ENCODE measurements around the gene FCN1.

Gene FCN1

DNA sequence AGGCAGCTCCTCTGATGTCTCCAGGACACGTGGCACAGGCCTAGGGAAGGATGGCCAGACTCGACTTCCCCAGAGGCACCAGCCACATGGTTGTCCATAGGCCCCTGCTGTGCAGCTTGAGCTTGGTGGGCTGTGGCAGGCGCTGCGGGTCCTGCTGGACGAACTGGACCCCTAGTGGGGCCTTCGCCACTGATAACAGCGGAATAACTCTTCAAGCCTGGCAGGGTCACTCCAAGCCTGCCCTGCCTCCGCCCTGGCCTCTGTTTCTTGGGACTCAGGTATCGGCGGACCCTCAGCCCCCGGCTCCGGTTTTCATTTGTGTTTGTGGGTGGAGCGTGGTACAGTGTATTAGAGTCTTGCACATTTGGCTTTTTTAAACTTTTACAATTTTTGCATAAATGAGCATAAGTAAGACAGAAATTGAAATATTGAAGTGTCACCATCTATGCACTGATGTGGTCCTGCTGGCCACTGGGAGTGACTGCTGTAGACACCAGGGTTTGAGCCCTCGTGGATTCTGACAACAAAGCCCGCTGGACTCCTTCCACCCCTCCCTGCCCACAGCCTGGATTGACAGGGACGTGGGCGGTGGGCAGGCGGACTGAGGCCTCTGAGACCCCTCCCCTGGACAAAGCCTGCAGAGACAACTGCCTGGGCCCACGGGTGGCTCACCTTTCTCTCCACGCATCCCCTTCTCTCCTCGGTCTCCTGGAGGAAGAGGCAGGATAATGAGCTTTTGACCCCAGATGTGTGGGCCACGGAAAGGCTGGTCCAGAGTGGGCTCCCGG, 3.8 kb downstream of the FCN1 start:
- no peak for DNase-seq (ENCODE audit: low read depth)

DNA sequence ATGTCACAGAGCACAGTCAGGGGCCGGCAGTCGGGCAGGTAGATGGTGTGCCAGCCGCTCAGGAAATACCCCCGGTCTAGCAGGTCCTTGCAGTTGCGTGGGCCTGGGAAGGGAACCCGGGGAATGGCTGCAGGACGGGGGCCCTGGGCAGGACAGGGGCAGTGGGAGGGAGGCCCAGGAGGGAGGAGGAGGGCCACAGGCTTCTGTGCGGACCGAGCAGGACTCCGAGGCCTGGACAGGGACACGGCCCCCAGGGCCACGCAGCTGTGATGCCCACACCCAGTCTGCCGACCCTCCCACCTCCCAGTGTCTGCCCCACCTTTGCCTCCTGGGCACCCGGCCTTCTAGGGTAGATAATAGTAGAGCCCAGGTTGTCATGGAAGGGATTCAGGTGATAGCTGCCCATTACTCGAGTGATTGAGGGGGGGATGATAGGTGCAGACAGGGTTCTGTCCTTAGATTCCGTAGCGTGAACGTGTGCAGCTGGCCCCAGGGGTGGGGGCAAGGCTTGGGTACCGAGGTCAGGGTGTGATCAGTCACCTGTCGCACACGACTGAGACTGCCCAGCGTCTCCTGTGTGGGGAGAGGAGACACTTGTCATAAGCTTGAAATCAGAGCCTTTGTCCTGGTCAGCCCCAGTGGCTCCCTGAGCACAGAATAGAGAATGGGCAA, 4.5 kb downstream of the FCN1 start:
- no peak for DNase-seq (ENCODE audit: low read depth)

GRCh38 chr9:134912126-134912840, 5.4 kb downstream of the FCN1 start:
- DNase-seq (ENCODE audit: low read depth), result no peak

DNA sequence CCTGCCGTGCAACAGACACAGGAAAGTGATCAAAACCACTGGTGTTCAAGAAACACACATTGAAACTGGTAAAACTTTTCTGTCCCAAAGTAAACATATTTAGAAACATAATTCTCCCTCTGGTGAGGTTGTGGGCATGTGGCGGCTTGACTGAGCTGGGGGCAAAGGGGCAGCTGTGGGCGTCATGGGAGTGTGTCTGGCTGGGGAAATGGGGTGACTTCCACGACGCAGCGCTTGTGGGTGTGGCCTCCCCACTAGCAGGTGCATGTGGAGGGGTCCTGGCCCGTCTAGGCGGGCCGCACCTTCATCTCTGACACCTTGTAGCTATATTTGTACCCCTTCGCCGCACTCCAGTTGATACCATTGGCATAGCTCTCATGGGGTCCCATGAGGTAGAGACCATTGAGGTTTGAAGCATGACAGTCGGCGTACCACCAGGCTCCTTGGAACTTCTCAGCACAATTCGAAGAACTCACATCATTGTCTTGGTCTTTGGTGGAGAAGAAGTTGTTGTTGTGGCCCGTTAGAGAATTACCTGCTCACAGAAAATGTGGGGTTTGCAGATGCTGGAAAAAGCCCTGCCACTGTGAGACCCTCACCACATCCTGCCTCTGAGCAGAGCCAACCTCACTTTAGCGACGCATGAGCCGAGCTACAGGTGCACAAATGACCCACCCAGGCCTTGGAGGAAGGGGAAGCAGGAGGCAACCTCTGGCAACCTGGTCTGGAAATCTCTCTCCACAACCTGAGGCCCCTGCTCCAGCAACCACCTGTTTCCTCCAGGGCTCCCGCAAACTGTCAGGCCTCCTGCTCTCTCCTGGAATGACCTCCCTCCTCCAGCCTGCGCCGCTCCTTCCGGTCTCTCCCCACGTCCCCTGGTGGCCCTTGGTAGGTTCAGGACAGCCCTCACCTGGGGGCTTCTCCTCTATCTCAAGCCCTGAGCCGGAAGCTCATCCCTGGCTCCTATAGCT, 7.9 kb downstream of the FCN1 start:
- DNase-seq (ENCODE audit: low read depth), result no peak

DNA sequence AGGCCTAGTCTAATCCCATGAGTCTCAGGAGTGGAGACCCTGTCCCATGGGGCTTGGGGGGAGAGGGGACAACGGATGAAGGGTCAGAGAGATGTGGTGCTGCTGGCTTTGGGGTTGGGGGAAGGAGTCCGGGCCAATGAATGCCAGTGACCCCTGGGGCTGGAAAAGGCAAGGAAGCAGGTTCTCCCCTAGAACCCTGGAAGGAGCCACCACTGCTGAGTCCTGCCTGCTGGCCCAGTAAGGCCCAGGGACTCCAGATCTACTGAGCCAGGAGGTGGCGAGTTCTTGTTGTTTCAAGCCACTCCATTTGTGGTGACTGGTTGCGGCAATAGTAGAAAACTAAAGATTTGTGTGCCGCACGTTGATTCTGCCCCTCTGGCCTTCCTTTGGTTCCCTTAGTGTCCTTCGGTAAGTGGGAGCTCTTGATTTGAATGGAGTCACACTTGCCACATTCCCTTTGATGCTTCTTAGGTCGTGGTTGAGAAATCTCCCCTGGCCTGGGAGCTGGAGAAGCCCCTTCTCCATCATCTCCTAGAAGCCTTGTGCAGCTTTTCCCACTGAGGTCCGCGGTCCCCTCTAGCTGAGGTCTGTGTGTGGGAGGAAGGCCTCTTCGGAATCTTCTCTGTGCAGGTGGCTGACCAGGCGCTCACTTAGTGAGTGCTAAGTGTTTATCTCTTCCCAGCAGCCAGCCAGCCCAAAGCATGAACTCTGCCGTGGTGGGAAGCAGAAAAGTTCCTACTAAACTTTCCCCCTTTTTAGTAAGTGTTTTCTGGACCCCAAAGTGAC, 9.0 kb downstream of the FCN1 start:
- DNase-seq (ENCODE audit: low read depth), result no peak

- DNase-seq (ENCODE audit: low read depth), result no peak
Measured at GRCh38 chr9:134902936-134903335, 14.8 kb downstream of the FCN1 start.

- DNase-seq (ENCODE audit: low read depth), result no peak
Measured at GRCh38 chr9:134899818-134900217, 17.9 kb downstream of the FCN1 start.

- no peak for DNase-seq (ENCODE audit: low read depth)
Measured at GRCh38 chr9:134899168-134899567, 18.5 kb downstream of the FCN1 start.

- no peak for DNase-seq (ENCODE audit: low read depth)
Measured at GRCh38 chr9:134898319-134898718, 19.4 kb downstream of the FCN1 start.

- DNase-seq (ENCODE audit: low read depth), result no peak
Measured at GRCh38 chr9:134897584-134898170, 20.0 kb downstream of the FCN1 start.

GRCh38 chr9:134896834-134897583, 20.7 kb downstream of the FCN1 start:
- no peak for DNase-seq (ENCODE audit: low read depth)

- DNase-seq (ENCODE audit: low read depth), result no peak
Measured at GRCh38 chr9:134895908-134896833, 21.5 kb downstream of the FCN1 start.

- DNase-seq (ENCODE audit: low read depth), result no peak
Measured at GRCh38 chr9:134895567-134895907, 22.2 kb downstream of the FCN1 start.

- DNase-seq (ENCODE audit: low read depth), result no peak
Measured at GRCh38 chr9:134895097-134895496, 22.6 kb downstream of the FCN1 start.

- DNase-seq (ENCODE audit: low read depth), result no peak
Measured at GRCh38 chr9:134894136-134894860, 23.4 kb downstream of the FCN1 start.

GRCh38 chr9:134892820-134893420, 24.8 kb downstream of the FCN1 start:
- DNase-seq (ENCODE audit: low read depth), result no peak

- no peak for DNase-seq (ENCODE audit: low read depth)
Measured at GRCh38 chr9:134892221-134892620, 25.5 kb downstream of the FCN1 start.

GRCh38 chr9:134891713-134892112, 26.0 kb downstream of the FCN1 start:
- no peak for DNase-seq (ENCODE audit: low read depth)
